ENCODE results near the gene LRCH3.
"Not testable (repeated sequence)": the region's sequence is repeated elsewhere in the genome, so short reads cannot be mapped to it uniquely, and the experiment has no call there.

LRCH3 gene

GRCh38 chr3:197913641-197914380, 122.8 kb downstream of the LRCH3 start:
- TF ChIP-seq REST (IDR thresholded peaks at IDR 0.05; ENCODE audit: insufficient replicate concordance, low read depth) (no peak), CTCF (IDR thresholded peaks at IDR 0.05; ENCODE audit: insufficient read depth, low read length) (no peak), GABPA (IDR thresholded peaks at IDR 0.05; ENCODE audit: low read depth) (no peak), SPI1 (IDR thresholded peaks at IDR 0.05; ENCODE audit: borderline replicate concordance, low read depth) (no peak), POLR2AphosphoS5 (IDR thresholded peaks at IDR 0.05; ENCODE audit: low read depth) (no peak)
- no peak overlapping the region for H3K4me3 ChIP-seq (replicated peaks; ENCODE audit: insufficient read depth, low read length)
- DNase-seq (ENCODE audit: low read depth in 1 of 2, low spot score in 1 of 2), result no peak
- H3K27ac ChIP-seq (replicated peaks), result no peak overlapping the region
- no peaks in the 10 kb centered on the region for H3K27me3 ChIP-seq (ENCODE audit: insufficient read depth, poor library complexity, severe bottlenecking)

- DNase-seq (ENCODE audit: low read depth in 1 of 2, low spot score in 1 of 2); H3K27ac ChIP-seq (replicated peaks); H3K4me3 ChIP-seq (replicated peaks; ENCODE audit: insufficient read depth, low read length); H3K27me3 ChIP-seq (ENCODE audit: insufficient read depth, poor library complexity, severe bottlenecking): not testable (repeated sequence)
Measured at GRCh38 chr3:197921429-197922275, 130.6 kb downstream of the LRCH3 start.

DNA sequence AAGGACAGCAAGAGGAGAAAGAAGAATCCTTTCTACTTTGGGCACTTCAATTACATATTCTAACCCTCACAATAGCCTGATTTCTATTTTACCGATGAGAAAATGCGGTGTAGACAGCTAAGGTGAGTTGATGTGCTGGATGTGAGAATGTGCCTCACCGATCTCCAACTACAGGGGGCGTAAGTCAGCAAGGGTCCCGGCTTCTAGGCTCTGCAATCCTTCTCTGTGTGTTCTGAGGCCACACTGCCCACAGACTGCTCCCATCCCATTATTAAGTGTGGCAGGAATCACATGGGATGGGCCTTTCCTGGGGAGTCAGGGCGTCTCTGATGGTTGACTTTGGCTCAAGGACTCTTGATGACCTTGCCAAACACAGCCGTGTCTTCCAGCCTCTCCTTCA, 135.4 kb downstream of the LRCH3 start:
- no peak for TF ChIP-seq GABPA (IDR thresholded peaks at IDR 0.05; ENCODE audit: low read depth)
- no peak for TF ChIP-seq POLR2AphosphoS5 (IDR thresholded peaks at IDR 0.05; ENCODE audit: low read depth)
- TF ChIP-seq REST (IDR thresholded peaks at IDR 0.05; ENCODE audit: insufficient replicate concordance, low read depth), result no peak
- TF ChIP-seq CTCF (IDR thresholded peaks at IDR 0.05; ENCODE audit: insufficient read depth, low read length), result no peak
- TF ChIP-seq SPI1 (IDR thresholded peaks at IDR 0.05; ENCODE audit: borderline replicate concordance, low read depth), result no peak
- DNase-seq (ENCODE audit: low read depth in 1 of 2, low spot score in 1 of 2), result no peak
- Histone ChIP-seq H3K27ac (replicated peaks) (no peak overlapping the region), H3K27me3 (ENCODE audit: insufficient read depth, poor library complexity, severe bottlenecking) (no peaks in the 10 kb centered on the region), H3K4me3 (replicated peaks; ENCODE audit: insufficient read depth, low read length) (no peak overlapping the region)

DNA sequence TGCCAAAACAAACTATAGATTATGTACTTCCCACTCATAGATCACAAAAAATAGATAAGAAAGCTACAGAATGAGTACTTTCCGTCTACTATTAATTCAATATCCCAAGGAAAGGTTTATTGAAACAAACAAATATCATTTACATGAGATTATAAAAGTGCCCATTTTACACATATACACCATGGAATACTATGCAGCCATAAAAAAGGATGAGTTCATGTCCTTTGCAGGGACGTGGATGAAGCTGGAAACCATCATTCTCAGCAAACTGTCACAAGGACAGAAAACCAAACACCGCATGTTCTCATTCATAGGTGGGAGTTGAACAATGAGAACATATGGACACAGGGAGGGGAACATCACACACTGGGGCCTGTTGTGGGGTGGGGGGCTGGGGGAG, 136.5 kb downstream of the LRCH3 start:
- DNase-seq (ENCODE audit: low read depth in 1 of 2, low spot score in 1 of 2); H3K4me3 ChIP-seq (replicated peaks; ENCODE audit: insufficient read depth, low read length); H3K27me3 ChIP-seq (ENCODE audit: insufficient read depth, poor library complexity, severe bottlenecking); H3K27ac ChIP-seq (replicated peaks): not testable (repeated sequence)

Measured in HL-60 (cell line).